Osteoblast (primary cell): ENCODE measurements around the gene MZT2B. TPM values are rescaled to one million over a fixed set of nuclear protein-coding genes. Genes with fewer than 3 reads are reported as not detected.
A peak's percentile ranks its signal among the peaks of the same experiment; 100 is the strongest.
"Not testable (repeated sequence)": the region's sequence is repeated elsewhere in the genome, so short reads cannot be mapped to it uniquely, and the experiment has no call there.

Source experiments
- DNase-seq: peaks from one replicate; pipeline ENCODE4 v3.0.0; 2011; ENCODE audit warnings: low spot score, mixed read lengths; ENCODE audit not compliant: insufficient read length; ENCODE audit errors: missing footprints
- H2AFZ ChIP-seq: 2 replicates; pipeline ENCODE4 v1.6.0; 2011; ENCODE audit warnings: mild to moderate bottlenecking, low read length
- H3K27ac ChIP-seq: 2 replicates; pipeline ENCODE4 v1.5.1; 2011; ENCODE audit warnings: mild to moderate bottlenecking, low read depth, low read length, moderate library complexity
- H3K27me3 ChIP-seq: 2 replicates; pipeline ENCODE4 v1.6.0; 2012; ENCODE audit warnings: mild to moderate bottlenecking, control low read depth, inconsistent platforms, low read length, moderate library complexity; ENCODE audit not compliant: insufficient read depth
- H3K36me3 ChIP-seq: 2 replicates; pipeline ENCODE4 v1.5.1; 2011; ENCODE audit warnings: mild to moderate bottlenecking, low read length, control low read depth, moderate library complexity; ENCODE audit not compliant: insufficient read depth
- H3K4me1 ChIP-seq: 2 replicates; pipeline ENCODE4 v1.5.1; 2011; ENCODE audit warnings: mild to moderate bottlenecking, low read length, control low read depth, moderate library complexity; ENCODE audit not compliant: insufficient read depth
- H3K4me2 ChIP-seq: 2 replicates; pipeline ENCODE4 v1.6.0; 2011; ENCODE audit warnings: mild to moderate bottlenecking, low read length; ENCODE audit not compliant: insufficient read depth
- H3K4me3 ChIP-seq: fragments of 200-600 bp; sonication (generic); 3 replicates; pipeline ENCODE4 v1.5.1; 2012; ENCODE audit warnings: mild to moderate bottlenecking, low read length, inconsistent platforms; ENCODE audit not compliant: insufficient read depth
- H3K79me2 ChIP-seq: 2 replicates; pipeline ENCODE4 v1.6.0; 2012; ENCODE audit warnings: mild to moderate bottlenecking, low read length, control low read depth, inconsistent platforms; ENCODE audit not compliant: insufficient read depth
- H3K9me3 ChIP-seq: 2 replicates; pipeline ENCODE4 v1.5.1; 2011; ENCODE audit warnings: low read depth, low read length, control low read depth
- H4K20me1 ChIP-seq: 2 replicates; pipeline ENCODE4 v1.6.0; 2012; ENCODE audit warnings: mild to moderate bottlenecking, low read length, control low read depth; ENCODE audit not compliant: insufficient read depth
- total RNA-seq: library from RNA; depleted of rRNA; stranded (reverse); fragments of >200 nt; gene quantifications from 2 replicates; pipeline ENCODE4 v1.2.3, GENCODE V29; 2012
- TF ChIP-seq, protein P1 (sequence below): IDR thresholded peaks from 2 replicates; pipeline ENCODE4 v1.5.1; 2011; ENCODE audit warnings: mild to moderate bottlenecking, low read depth, low read length, moderate library complexity; ENCODE audit errors: extremely low read depth

Gene MZT2B
- total RNA-seq, 1 donor: 128 TPM

DNA sequence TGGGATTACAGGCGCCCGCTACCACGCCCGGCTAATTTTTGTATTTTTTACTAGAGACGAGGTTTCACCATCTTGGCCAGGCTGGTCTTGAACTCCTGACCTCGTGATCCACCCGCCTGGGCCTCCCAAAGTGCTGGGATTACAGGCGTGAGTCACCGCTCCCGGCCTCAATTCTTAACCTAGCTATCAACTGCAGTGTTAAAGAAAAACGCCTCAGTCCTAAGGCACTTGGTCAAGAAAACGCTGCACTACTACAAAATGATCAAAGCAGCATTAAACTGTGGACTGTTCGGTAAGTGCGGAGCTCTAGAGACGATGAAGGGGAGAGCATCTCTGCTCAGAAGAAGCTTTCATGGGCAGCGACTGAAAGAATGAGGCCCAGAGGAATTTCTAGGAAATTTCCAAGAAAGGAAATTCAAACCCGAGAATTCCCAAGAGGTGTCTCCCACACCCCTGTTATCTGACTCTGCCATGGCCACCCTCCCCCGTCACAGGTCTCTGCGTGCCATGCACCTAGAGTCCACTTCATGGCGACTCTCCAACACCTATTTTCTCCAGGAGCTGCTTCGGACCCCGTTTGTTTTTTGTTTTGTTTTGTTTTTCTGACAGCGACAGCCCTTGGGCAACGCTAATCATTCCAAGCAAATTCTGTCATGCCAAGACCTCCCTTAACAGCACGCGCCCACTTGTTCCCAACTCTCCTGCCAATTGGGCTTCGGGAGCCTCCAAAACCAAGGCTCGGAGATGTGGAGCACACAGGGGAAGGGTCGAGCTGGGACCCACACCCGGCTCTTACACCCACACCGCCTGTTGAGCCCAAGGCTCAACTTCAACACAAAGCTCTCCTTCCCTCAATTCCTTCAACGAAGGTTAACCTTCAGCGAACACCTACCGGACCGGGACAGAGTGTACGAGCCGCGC lies 1.4 kb upstream of the MZT2B start:
- DNase-seq: peak; percentile 52
- not testable (repeated sequence) for H3K36me3 ChIP-seq, H3K9me3 ChIP-seq, H3K27me3 ChIP-seq, H4K20me1 ChIP-seq, H3K4me1 ChIP-seq
- peak overlapping the region; percentile 84 for H3K4me2 ChIP-seq
- peak overlapping the region; percentile 73 for H2AFZ ChIP-seq
- peak overlapping the region; percentile 89 for H3K4me3 ChIP-seq
- H3K27ac ChIP-seq: peak overlapping the region; percentile 86
- peaks cover 76% of the 10 kb centered on the region for H3K79me2 ChIP-seq

DNA sequence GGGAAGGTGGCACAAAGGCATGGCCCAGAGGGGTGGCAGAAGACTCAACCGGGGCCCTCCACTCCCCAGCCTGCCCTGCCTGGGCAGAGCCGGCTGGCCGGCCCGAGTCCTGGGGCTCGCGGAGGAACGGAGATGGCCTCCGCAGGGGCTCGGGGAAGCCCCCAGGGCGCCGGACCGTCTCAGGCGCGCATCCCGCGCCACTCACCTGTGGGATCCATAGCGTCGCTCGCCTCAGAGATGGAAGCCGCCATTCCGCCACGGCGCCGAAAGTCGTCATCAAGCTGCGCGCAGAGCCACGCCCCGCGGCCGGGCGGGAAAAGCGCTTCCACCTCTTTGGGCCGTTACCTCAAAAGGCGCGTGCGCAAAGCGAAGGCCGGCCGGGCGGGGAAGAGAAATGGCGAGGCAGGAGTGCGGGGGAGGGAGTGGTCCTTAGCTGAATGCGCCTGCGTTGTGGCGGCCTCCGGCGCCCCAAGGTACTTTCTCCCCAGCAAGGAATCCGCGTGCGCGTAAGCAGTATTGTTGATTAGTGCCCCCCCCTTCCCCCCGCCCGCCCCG lies 660 bp upstream of the MZT2B start, which contains the start of gene SMPD4:
Gene SMPD4 (minus strand): TSS at position 278 of the 555 bp plus-strand sequence. CDS start 5,010 bp downstream, outside the sequence.
- H3K36me3 ChIP-seq: peaks cover 3% of the 10 kb centered on the region
- DNase-seq: peak; percentile 98
- H2AFZ ChIP-seq: peak within 1 kb of the TSS; percentile 89
- no peaks in the 10 kb centered on the region for H3K27me3 ChIP-seq
- H4K20me1 ChIP-seq: peaks cover 2% of the 10 kb centered on the region
- H3K9me3 ChIP-seq: no peaks in the 10 kb centered on the region
- H3K4me2 ChIP-seq: peak within 1 kb of the TSS; percentile 84
- H3K79me2 ChIP-seq: peaks cover 77% of the 10 kb centered on the region
- peaks cover 6% of the 10 kb centered on the region for H3K4me1 ChIP-seq
- TF ChIP-seq, protein P1, sequence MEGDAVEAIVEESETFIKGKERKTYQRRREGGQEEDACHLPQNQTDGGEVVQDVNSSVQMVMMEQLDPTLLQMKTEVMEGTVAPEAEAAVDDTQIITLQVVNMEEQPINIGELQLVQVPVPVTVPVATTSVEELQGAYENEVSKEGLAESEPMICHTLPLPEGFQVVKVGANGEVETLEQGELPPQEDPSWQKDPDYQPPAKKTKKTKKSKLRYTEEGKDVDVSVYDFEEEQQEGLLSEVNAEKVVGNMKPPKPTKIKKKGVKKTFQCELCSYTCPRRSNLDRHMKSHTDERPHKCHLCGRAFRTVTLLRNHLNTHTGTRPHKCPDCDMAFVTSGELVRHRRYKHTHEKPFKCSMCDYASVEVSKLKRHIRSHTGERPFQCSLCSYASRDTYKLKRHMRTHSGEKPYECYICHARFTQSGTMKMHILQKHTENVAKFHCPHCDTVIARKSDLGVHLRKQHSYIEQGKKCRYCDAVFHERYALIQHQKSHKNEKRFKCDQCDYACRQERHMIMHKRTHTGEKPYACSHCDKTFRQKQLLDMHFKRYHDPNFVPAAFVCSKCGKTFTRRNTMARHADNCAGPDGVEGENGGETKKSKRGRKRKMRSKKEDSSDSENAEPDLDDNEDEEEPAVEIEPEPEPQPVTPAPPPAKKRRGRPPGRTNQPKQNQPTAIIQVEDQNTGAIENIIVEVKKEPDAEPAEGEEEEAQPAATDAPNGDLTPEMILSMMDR: no peak
- H3K27ac ChIP-seq: peak within 1 kb of the TSS; percentile 86
- peak within 1 kb of the TSS; percentile 89 for H3K4me3 ChIP-seq

DNA sequence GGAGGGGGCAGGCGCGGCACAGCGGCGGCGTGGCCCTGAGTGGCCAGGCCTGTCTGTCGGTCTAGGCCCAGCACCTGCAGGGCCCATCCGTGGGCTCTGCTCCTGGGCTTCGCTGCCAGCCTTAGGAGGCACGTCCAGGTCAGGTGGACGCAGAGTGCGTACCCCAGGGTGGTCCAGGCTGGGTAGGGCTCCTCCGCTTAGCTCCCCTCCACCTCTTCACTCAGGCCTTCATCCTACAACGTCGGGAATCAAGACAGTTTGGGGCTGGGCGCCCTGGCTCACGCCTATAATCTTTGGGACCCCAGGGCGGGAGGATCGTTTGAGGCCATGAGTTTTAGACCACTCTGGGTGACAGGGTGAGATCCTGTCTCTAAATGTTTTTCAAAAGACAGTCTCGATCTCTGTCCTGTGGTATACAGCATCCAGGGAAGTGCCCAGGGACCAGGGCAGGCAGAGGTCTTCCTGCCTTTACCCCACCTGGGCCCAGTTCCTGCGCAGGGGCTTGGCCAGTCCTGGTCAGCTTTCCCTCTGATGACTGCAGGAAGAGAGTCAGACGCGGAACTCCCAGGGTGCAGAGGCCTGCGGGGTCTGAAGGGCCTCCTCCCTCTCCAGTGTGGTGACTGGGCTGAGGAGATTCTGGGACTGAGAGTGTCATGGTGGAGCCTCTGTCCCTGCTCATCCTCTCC lies 907 bp downstream of the MZT2B start:
- Histone ChIP-seq H2AFZ (peak overlapping the region; percentile 74), H3K79me2 (peaks cover 63% of the 10 kb centered on the region), H3K4me3 (peak overlapping the region; percentile 74), H3K4me2 (peak overlapping the region; percentile 87), H3K27ac (peak overlapping the region; percentile 45)
- not testable (repeated sequence) for H3K9me3 ChIP-seq, H3K4me1 ChIP-seq, H3K27me3 ChIP-seq, H4K20me1 ChIP-seq, H3K36me3 ChIP-seq
- DNase-seq: peak; percentile 82

DNA sequence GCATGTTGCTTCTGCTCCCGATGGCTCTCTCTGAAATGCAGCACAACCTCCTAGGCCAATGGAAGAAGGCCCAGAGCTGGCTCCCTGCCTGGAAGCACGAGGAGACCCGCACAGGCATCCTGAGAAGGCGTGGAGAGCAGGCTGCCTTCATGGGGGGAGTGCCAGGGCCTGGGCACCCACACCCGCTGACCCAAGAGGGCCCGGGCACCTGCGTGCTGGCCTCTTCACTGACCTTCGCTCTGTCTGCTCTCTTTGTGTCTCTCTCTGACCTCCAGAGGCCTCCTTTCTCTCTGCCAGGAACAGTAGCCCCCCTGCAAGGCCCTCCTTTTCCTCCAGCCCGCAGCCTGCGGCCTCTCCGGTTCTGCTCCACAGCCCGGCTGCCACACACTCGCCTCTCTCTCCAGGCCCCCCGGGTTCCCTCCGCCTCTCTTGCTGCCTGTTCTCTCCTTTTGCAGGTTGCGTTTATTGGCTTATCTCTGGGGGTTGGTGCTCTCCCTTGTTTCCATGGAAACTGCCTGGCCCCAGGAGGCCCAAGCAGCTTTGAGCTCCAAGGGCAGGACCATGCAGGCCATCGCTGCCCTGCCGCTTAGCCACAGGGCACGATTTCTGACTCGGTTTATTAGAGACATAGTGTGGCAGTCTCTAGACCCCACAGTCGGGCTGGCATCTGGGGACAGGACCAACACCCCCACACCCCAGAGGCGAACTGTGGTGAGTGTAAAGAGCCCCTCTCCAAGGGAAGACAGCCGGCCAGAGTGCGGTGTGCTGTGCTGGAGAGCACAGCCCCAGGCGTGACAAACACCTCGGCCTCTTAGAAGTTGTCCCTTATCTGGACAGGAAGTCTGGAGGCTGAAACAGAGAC lies 1.7 kb downstream of the MZT2B start:
- H3K27me3 ChIP-seq: no peaks in the 10 kb centered on the region
- TF ChIP-seq, protein P1: no peak
- H3K79me2 ChIP-seq: peaks cover 55% of the 10 kb centered on the region
- no peaks in the 10 kb centered on the region for H3K9me3 ChIP-seq
- H2AFZ ChIP-seq: no peak overlapping the region
- no peaks in the 10 kb centered on the region for H4K20me1 ChIP-seq
- H3K4me1 ChIP-seq: peaks cover 6% of the 10 kb centered on the region
- H3K36me3 ChIP-seq: no peaks in the 10 kb centered on the region
- no peak overlapping the region for H3K27ac ChIP-seq
- H3K4me3 ChIP-seq: peak overlapping the region; percentile 74
- peak overlapping the region; percentile 87 for H3K4me2 ChIP-seq
- peak; percentile 47 for DNase-seq
